Measurements from ENCODE around the gene FANK1.

GRCh38 chr10:125926247-125926646, 29.9 kb downstream of the FANK1 start:
- TF ChIP-seq CTCF (IDR thresholded peaks at IDR 0.05; ENCODE audit: insufficient read depth, low read length) (no peak), POLR2AphosphoS5 (IDR thresholded peaks at IDR 0.05; ENCODE audit: low read depth) (no peak), GABPA (IDR thresholded peaks at IDR 0.05; ENCODE audit: low read depth) (no peak), SPI1 (IDR thresholded peaks at IDR 0.05; ENCODE audit: borderline replicate concordance, low read depth) (no peak)
- TF ChIP-seq, protein P1, sequence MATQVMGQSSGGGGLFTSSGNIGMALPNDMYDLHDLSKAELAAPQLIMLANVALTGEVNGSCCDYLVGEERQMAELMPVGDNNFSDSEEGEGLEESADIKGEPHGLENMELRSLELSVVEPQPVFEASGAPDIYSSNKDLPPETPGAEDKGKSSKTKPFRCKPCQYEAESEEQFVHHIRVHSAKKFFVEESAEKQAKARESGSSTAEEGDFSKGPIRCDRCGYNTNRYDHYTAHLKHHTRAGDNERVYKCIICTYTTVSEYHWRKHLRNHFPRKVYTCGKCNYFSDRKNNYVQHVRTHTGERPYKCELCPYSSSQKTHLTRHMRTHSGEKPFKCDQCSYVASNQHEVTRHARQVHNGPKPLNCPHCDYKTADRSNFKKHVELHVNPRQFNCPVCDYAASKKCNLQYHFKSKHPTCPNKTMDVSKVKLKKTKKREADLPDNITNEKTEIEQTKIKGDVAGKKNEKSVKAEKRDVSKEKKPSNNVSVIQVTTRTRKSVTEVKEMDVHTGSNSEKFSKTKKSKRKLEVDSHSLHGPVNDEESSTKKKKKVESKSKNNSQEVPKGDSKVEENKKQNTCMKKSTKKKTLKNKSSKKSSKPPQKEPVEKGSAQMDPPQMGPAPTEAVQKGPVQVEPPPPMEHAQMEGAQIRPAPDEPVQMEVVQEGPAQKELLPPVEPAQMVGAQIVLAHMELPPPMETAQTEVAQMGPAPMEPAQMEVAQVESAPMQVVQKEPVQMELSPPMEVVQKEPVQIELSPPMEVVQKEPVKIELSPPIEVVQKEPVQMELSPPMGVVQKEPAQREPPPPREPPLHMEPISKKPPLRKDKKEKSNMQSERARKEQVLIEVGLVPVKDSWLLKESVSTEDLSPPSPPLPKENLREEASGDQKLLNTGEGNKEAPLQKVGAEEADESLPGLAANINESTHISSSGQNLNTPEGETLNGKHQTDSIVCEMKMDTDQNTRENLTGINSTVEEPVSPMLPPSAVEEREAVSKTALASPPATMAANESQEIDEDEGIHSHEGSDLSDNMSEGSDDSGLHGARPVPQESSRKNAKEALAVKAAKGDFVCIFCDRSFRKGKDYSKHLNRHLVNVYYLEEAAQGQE (IDR thresholded peaks at IDR 0.05; ENCODE audit: insufficient replicate concordance, low read depth), result no peak

All from HL-60 (cell line).